Kidney (tissue), 14 donors: ENCODE results near the gene PHLDB3. TPM values are rescaled to one million over a fixed set of nuclear protein-coding genes. Genes with fewer than 3 reads are reported as not detected.

ENCODE experiments used
- DNase-seq, 5 donors: peaks; one replicate each; pipeline ENCODE4 v3.0.0-alpha.2; 2013 to 2020
- FAIRE-seq: peaks from 2 replicates; lab custom pipeline; 2012; peaks lifted over from hg19 to GRCh38; lab: Jason Lieb, UNC
- H3K27ac ChIP-seq, 2 donors: one replicate each; pipeline ENCODE4 v1.7.0; 2013; ENCODE audit warnings: low read depth in 2 of 2, low read length in 2 of 2, inconsistent platforms in 1 of 2
- H3K27me3 ChIP-seq: one replicate; pipeline ENCODE4 v1.7.1; 2013; ENCODE audit warnings: low read length, inconsistent platforms; ENCODE audit not compliant: control insufficient read depth, insufficient read depth
- H3K36me3 ChIP-seq, 3 donors: one replicate each; pipeline versions ENCODE4 v1.7.0 to v1.7.1; 2013; ENCODE audit warnings: low read length in 3 of 3, control low read depth in 1 of 3, inconsistent platforms in 1 of 3; ENCODE audit not compliant: insufficient read depth in 3 of 3, control insufficient read depth in 2 of 3
- H3K4me1 ChIP-seq, 3 donors: one replicate each; pipeline versions ENCODE4 v1.7.0 to v1.7.1; 2013; ENCODE audit warnings: low read length in 3 of 3, inconsistent platforms in 1 of 3, low read depth in 1 of 3; ENCODE audit not compliant: control insufficient read depth in 2 of 3, insufficient read depth in 2 of 3
- H3K4me3 ChIP-seq, 3 donors: one replicate each; pipeline versions ENCODE4 v1.7.0 to v1.8.1; 2013; ENCODE audit warnings: low read length in 3 of 3, control low read depth in 1 of 3, inconsistent platforms in 1 of 3
- H3K9ac ChIP-seq, 3 donors: one replicate each; pipeline versions ENCODE4 v1.7.0 to v1.7.1; 2013; ENCODE audit warnings: low read length in 3 of 3, control low read depth in 1 of 3, inconsistent platforms in 1 of 3
- H3K9me3 ChIP-seq, 3 donors: one replicate each; pipeline versions ENCODE4 v1.7.0 to v1.7.1; 2013; ENCODE audit warnings: low read length in 3 of 3, control low read depth in 1 of 3, inconsistent platforms in 1 of 3; ENCODE audit not compliant: control insufficient read depth in 2 of 3, insufficient read depth in 1 of 3
- CTCF ChIP-seq: IDR thresholded peaks from 3 replicates; pipeline ENCODE4 v1.5.1; 2012; ENCODE audit warnings: mild to moderate bottlenecking, moderate library complexity, borderline replicate concordance; ENCODE audit not compliant: insufficient read depth; ENCODE audit errors: extremely low read depth
- intact Hi-C: fragments of 100-400 bp; cut with DNase I; formaldehyde crosslinking; loops from one replicate; pipeline ENCODE4 v1.11.1; 2022
- polyA plus RNA-seq: library from polyadenylated mRNA; stranded (reverse); fragments of 350-450 nt; fragmentation: Illumina TruSeq; extraction: RNeasy Lipid Tissue Mini Kit (QIAGEN cat#74804); gene quantifications from one replicate; pipeline ENCODE4 v1.2.3, GENCODE V29; 2014; ENCODE audit warnings: low read depth, low replicate concordance; ENCODE audit not compliant: insufficient read depth
- total RNA-seq: library from RNA; stranded (reverse); fragmentation: NEBNext Ultra II Directional; extraction: Animal tissue kit (Norgen Biotek cat#: 25700); gene quantifications from one replicate; pipeline ENCODE4 v1.2.1, GENCODE V29; 2021
- donor health status: control.
- donor health status: control.
- donor health status: control.
- donor health status: control.
- donor health status: control.
- donor health status: DM: yes; HTN: yes; CAD: no.
- donor health status: Normal renal cell carcinoma (clear cell type).

The PHLDB3 gene
- total and polyA plus RNA-seq, 2 donors from 2014 or later: 8.2 to 10.8 TPM

- FAIRE-seq (no peak), DNase-seq (peak in 1 of 5 donors; percentile 21)
- no peak for TF ChIP-seq CTCF
- no peak overlapping the region for H3K27ac ChIP-seq
- H3K36me3 ChIP-seq: no peaks in the 10 kb centered on the region
- H3K4me1 ChIP-seq: no peaks in the 10 kb centered on the region
- intact Hi-C loops: no loop called here
- H3K4me3 ChIP-seq: no peak overlapping the region
- no peaks in the 10 kb centered on the region for H3K27me3 ChIP-seq
- H3K9me3 ChIP-seq: no peaks in the 10 kb centered on the region
- no peak overlapping the region for H3K9ac ChIP-seq
These were observed 16.4 kb downstream of the PHLDB3 start for GRCh38 chr19:43488179-43488578.

- no peak overlapping the region for H3K9ac ChIP-seq
- H3K4me3 ChIP-seq: no peak overlapping the region
- no peak overlapping the region for H3K27ac ChIP-seq
- H3K36me3 ChIP-seq: no peaks in the 10 kb centered on the region
- no peak for TF ChIP-seq CTCF
- H3K4me1 ChIP-seq: no peaks in the 10 kb centered on the region
- intact Hi-C loops: no loop called here
- DNase-seq (peak in 1 of 5 donors; percentile 55), FAIRE-seq (no peak)
- no peaks in the 10 kb centered on the region for H3K9me3 ChIP-seq
- H3K27me3 ChIP-seq: no peaks in the 10 kb centered on the region
These were observed 18.1 kb downstream of the PHLDB3 start for GRCh38 chr19:43486412-43486811.

GRCh38 chr19:43485951-43486350 lies 18.6 kb downstream of the PHLDB3 start:
- Histone ChIP-seq H3K27me3 (no peaks in the 10 kb centered on the region), H3K9ac (no peak overlapping the region), H3K36me3 (no peaks in the 10 kb centered on the region), H3K27ac (no peak overlapping the region), H3K9me3 (no peaks in the 10 kb centered on the region), H3K4me1 (no peaks in the 10 kb centered on the region), H3K4me3 (no peak overlapping the region)
- DNase-seq (no peak), FAIRE-seq (no peak)
- TF ChIP-seq CTCF: no peak
- intact Hi-C loops: no loop called here

- H3K27me3 ChIP-seq: no peaks in the 10 kb centered on the region
- H3K4me1 ChIP-seq: no peaks in the 10 kb centered on the region
- H3K4me3 ChIP-seq: no peak overlapping the region
- H3K9me3 ChIP-seq: no peaks in the 10 kb centered on the region
- TF ChIP-seq CTCF: no peak
- peak in 1 of 5 donors; percentile 15 for DNase-seq
- H3K27ac ChIP-seq: no peak overlapping the region
- peaks cover 0 to 5% (median 0%) of the 10 kb centered on the region in 3 donors for H3K36me3 ChIP-seq
- intact Hi-C loops: no loop called here
- no peak for FAIRE-seq
- no peak overlapping the region for H3K9ac ChIP-seq
These were observed 21.3 kb downstream of the PHLDB3 start for GRCh38 chr19:43483281-43483680.
